GDM1 (cell line): ENCODE data around the gene ALOX12.
"Not testable (repeated sequence)": the region's sequence is repeated elsewhere in the genome, so short reads cannot be mapped to it uniquely, and the experiment has no call there.

Experiments
- DNase-seq: peaks from one replicate; lab custom pipeline; 2025; lab: John Stamatoyannopoulos, UW

ALOX12 gene

GRCh38 chr17:7046127-7046724 is 50.4 kb downstream of the ALOX12 start:
- DNase-seq = no peak

- not testable (repeated sequence) for DNase-seq
Measured at GRCh38 chr17:7046725-7047397, 51.0 kb downstream of the ALOX12 start.

- no peak for DNase-seq
Measured at GRCh38 chr17:7047566-7047965, 51.7 kb downstream of the ALOX12 start.

GRCh38 chr17:7048968-7049367 is 53.1 kb downstream of the ALOX12 start:
- no peak for DNase-seq

- DNase-seq = not testable (repeated sequence)
Measured at GRCh38 chr17:7050583-7050982, 54.7 kb downstream of the ALOX12 start.

GRCh38 chr17:7056386-7056785 is 60.5 kb downstream of the ALOX12 start:
- no peak for DNase-seq

- DNase-seq = no peak
Measured at GRCh38 chr17:7058831-7059447, 63.1 kb downstream of the ALOX12 start.
